H1 (cell line): ENCODE measurements around the gene IKZF2.

Experiments used
- CREB1 ChIP-seq: IDR thresholded peaks from 2 replicates; pipeline ENCODE4 v1.6.1; 2012; ENCODE audit warnings: inconsistent platforms
- EP300 ChIP-seq, 2 experiments: IDR thresholded peaks; 1 replicate in 1 of 2; 2 replicates in 1 of 2; pipeline ENCODE4 v1.6.1; 2011 to 2012; ENCODE audit warnings: low read depth in 2 of 2, low read length in 2 of 2, mild to moderate bottlenecking in 2 of 2, borderline replicate concordance in 1 of 2, inconsistent platforms in 1 of 2, moderate library complexity in 1 of 2
- EZH2 ChIP-seq: fragments of 200-600 bp; sonication (generic); IDR thresholded peaks from 2 replicates; pipeline ENCODE4 v1.7.1; 2012; ENCODE audit warnings: low read depth, mild to moderate bottlenecking, moderate library complexity, low read length, inconsistent platforms; ENCODE audit not compliant: severe bottlenecking
- KDM4A ChIP-seq: IDR thresholded peaks from one replicate; pipeline ENCODE4 v1.7.1; 2012; ENCODE audit warnings: low read depth, mild to moderate bottlenecking, moderate library complexity, low read length, inconsistent platforms; ENCODE audit not compliant: severe bottlenecking
- NRF1 ChIP-seq: IDR thresholded peaks from 2 replicates; pipeline ENCODE4 v1.6.1; 2011; ENCODE audit warnings: mild to moderate bottlenecking, low read depth, low read length, improper control_type of control experiment
- POLR2A ChIP-seq, 2 experiments: IDR thresholded peaks; 1 replicate in 1 of 2; 2 replicates in 1 of 2; pipeline ENCODE4 v1.6.1; 2011; ENCODE audit warnings: low read depth in 2 of 2, low read length in 2 of 2, mild to moderate bottlenecking in 2 of 2; ENCODE audit errors: control extremely low read depth in 1 of 2
- RAD21 ChIP-seq, 2 experiments: IDR thresholded peaks in 1 of 2; conservative IDR thresholded peaks in 1 of 2; 2 replicates each; pipeline ENCODE4 v1.6.1; 2011; ENCODE audit warnings: low read depth in 2 of 2, low read length in 2 of 2, improper control_type of control experiment in 1 of 2, inconsistent platforms in 1 of 2, mild to moderate bottlenecking in 1 of 2, moderate library complexity in 1 of 2
- SIN3A ChIP-seq, 2 experiments: IDR thresholded peaks in 1 of 2; conservative IDR thresholded peaks in 1 of 2; 2 replicates each; pipeline ENCODE4 v1.6.1; 2011 to 2012; ENCODE audit warnings: low read length in 2 of 2, improper control_type of control experiment in 1 of 2, low read depth in 1 of 2, mild to moderate bottlenecking in 1 of 2
- SP1 ChIP-seq: IDR thresholded peaks from 2 replicates; pipeline ENCODE4 v1.6.1; 2011; ENCODE audit warnings: low read depth, low read length
- SRF ChIP-seq: IDR thresholded peaks from 2 replicates; pipeline ENCODE4 v1.6.1; 2011; ENCODE audit warnings: mild to moderate bottlenecking, low read depth, low read length, moderate library complexity
- TCF12 ChIP-seq: IDR thresholded peaks from 2 replicates; pipeline ENCODE4 v1.6.1; 2011; ENCODE audit warnings: low read depth, mild to moderate bottlenecking, low read length
- TF ChIP-seq, protein P1 (sequence below), 3 experiments: IDR thresholded peaks; 1 replicate in 2 of 3; 2 replicates in 1 of 3; pipeline versions ENCODE4 v1.5.1 to v1.6.1; 2011; ENCODE audit warnings: low read length in 3 of 3, mild to moderate bottlenecking in 3 of 3, inconsistent platforms in 2 of 3, low read depth in 1 of 3, moderate library complexity in 1 of 3; ENCODE audit not compliant: insufficient read depth in 1 of 3; ENCODE audit errors: control extremely low read depth in 1 of 3
- TF ChIP-seq, protein P2 (sequence below): IDR thresholded peaks from 2 replicates; pipeline ENCODE4 v1.6.1; 2012; ENCODE audit warnings: low read length, inconsistent platforms
- TF ChIP-seq, protein P3 (sequence below): IDR thresholded peaks from 2 replicates; pipeline ENCODE4 v1.6.1; 2011; ENCODE audit warnings: low read length, improper control_type of control experiment

DNA sequence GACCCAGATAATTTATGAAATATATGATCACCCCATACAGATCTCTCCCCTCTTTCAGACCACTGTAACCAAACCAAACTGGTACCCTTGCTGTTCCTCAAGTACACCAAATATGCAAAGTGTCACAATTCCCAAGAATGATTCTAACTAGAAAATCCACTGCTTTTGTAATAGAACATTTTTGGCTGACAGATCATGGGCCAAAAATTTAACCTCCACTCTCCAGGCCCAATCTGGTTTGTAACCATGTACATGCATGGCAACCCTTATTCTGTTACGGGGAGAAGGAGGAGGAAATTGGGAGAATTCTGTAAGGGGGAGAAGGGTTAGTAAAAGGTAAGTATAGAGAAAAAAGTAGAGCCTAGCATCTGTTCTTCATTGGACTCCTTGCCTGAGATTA, 62.0 kb downstream of the IKZF2 start:
- TF ChIP-seq, protein P1, sequence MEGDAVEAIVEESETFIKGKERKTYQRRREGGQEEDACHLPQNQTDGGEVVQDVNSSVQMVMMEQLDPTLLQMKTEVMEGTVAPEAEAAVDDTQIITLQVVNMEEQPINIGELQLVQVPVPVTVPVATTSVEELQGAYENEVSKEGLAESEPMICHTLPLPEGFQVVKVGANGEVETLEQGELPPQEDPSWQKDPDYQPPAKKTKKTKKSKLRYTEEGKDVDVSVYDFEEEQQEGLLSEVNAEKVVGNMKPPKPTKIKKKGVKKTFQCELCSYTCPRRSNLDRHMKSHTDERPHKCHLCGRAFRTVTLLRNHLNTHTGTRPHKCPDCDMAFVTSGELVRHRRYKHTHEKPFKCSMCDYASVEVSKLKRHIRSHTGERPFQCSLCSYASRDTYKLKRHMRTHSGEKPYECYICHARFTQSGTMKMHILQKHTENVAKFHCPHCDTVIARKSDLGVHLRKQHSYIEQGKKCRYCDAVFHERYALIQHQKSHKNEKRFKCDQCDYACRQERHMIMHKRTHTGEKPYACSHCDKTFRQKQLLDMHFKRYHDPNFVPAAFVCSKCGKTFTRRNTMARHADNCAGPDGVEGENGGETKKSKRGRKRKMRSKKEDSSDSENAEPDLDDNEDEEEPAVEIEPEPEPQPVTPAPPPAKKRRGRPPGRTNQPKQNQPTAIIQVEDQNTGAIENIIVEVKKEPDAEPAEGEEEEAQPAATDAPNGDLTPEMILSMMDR (IDR thresholded peaks at IDR 0.05; ENCODE audit: control extremely low read depth in 1 of 3, insufficient read depth in 1 of 3, low read depth in 1 of 3, low read length in 3 of 3), result no peak
- no peak for TF ChIP-seq RAD21 (IDR thresholded peaks at IDR 0.05 in 1 of 2, conservative IDR thresholded peaks at IDR 0.05 in 1 of 2; ENCODE audit: low read depth in 2 of 2, low read length in 2 of 2)
- no peak for TF ChIP-seq SIN3A (conservative IDR thresholded peaks at IDR 0.05 in 1 of 2, IDR thresholded peaks at IDR 0.05 in 1 of 2; ENCODE audit: low read depth in 1 of 2, low read length in 2 of 2)
- no peak for TF ChIP-seq EP300 (IDR thresholded peaks at IDR 0.05; ENCODE audit: borderline replicate concordance in 1 of 2, low read depth in 2 of 2, low read length in 2 of 2)
- no peak for TF ChIP-seq NRF1
- TF ChIP-seq, protein P2, sequence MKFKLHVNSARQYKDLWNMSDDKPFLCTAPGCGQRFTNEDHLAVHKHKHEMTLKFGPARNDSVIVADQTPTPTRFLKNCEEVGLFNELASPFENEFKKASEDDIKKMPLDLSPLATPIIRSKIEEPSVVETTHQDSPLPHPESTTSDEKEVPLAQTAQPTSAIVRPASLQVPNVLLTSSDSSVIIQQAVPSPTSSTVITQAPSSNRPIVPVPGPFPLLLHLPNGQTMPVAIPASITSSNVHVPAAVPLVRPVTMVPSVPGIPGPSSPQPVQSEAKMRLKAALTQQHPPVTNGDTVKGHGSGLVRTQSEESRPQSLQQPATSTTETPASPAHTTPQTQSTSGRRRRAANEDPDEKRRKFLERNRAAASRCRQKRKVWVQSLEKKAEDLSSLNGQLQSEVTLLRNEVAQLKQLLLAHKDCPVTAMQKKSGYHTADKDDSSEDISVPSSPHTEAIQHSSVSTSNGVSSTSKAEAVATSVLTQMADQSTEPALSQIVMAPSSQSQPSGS, result no peak
- TF ChIP-seq SP1, result no peak
- TF ChIP-seq, protein P3, sequence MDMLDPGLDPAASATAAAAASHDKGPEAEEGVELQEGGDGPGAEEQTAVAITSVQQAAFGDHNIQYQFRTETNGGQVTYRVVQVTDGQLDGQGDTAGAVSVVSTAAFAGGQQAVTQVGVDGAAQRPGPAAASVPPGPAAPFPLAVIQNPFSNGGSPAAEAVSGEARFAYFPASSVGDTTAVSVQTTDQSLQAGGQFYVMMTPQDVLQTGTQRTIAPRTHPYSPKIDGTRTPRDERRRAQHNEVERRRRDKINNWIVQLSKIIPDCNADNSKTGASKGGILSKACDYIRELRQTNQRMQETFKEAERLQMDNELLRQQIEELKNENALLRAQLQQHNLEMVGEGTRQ, result no peak
- no peak for TF ChIP-seq SRF
- TF ChIP-seq KDM4A, result no peak
- no peak for TF ChIP-seq POLR2A (IDR thresholded peaks at IDR 0.05; ENCODE audit: control extremely low read depth in 1 of 2, low read depth in 2 of 2, low read length in 2 of 2)
- no peak for TF ChIP-seq EZH2
- no peak for TF ChIP-seq CREB1
- no peak for TF ChIP-seq TCF12
